Fibroblast of villous mesenchyme (primary cell): ENCODE data around the gene MYBPC1. TPM values are rescaled to one million over a fixed set of nuclear protein-coding genes. Genes with fewer than 3 reads are reported as not detected.
"Not testable (repeated sequence)": the region's sequence is repeated elsewhere in the genome, so short reads cannot be mapped to it uniquely, and the experiment has no call there.

Experiments
- DNase-seq: peaks from one replicate; pipeline ENCODE4 v3.0.0-alpha.2; 2010; ENCODE audit warnings: low read depth
- H3K4me3 ChIP-seq: 2 replicates; pipeline ENCODE4 v1.5.1; 2011; ENCODE audit warnings: low read depth, mild to moderate bottlenecking, low read length
- total RNA-seq: library from RNA; depleted of rRNA; stranded (reverse); fragments of >200 nt; gene quantifications from 2 replicates; pipeline ENCODE4 v1.2.3, GENCODE V29; 2012
- TF ChIP-seq, protein P1 (sequence below): IDR thresholded peaks from 2 replicates; pipeline ENCODE4 v1.5.1; 2012; ENCODE audit warnings: low read depth, mild to moderate bottlenecking, low read length; ENCODE audit not compliant: insufficient read depth

Gene MYBPC1
- total RNA-seq, 1 donor, result not detected

DNA sequence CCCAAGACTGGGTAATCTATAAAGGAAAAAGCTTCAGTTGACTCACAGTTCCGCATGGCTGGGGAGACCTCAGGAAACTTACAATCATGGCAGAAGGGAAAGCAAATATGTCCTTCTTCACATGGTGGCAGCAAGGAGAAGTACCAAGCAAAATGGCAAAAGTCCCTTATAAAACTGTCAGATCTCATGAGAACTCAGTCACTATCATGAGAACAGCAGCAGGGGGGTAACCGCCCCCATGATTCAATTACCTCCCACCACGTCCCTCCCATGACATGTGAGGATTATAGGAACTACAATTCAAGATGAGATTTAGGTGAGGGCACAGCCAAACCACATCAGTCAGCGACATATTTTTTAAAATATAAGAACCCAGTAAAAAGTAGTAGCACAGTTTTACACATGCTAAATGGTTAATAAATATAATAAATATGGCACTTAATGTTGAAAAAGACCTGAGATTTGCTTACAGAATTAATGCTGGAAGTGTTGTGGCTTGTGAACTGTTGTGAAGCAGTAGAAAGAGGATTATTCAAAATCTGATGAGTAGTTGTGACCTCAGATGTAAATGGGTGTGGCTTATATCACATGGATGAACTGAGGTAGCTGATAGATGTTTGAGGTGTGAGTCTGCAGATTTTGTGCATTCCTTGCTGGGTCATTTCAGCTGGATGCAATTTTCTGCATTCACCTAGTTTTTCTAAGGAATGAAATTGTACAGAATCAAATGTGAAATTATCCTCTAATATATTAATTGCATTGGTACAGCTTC is 55.8 kb downstream of the MYBPC1 start:
- H3K4me3 ChIP-seq, result no peak overlapping the region
- no peak for DNase-seq
- TF ChIP-seq, protein P1, sequence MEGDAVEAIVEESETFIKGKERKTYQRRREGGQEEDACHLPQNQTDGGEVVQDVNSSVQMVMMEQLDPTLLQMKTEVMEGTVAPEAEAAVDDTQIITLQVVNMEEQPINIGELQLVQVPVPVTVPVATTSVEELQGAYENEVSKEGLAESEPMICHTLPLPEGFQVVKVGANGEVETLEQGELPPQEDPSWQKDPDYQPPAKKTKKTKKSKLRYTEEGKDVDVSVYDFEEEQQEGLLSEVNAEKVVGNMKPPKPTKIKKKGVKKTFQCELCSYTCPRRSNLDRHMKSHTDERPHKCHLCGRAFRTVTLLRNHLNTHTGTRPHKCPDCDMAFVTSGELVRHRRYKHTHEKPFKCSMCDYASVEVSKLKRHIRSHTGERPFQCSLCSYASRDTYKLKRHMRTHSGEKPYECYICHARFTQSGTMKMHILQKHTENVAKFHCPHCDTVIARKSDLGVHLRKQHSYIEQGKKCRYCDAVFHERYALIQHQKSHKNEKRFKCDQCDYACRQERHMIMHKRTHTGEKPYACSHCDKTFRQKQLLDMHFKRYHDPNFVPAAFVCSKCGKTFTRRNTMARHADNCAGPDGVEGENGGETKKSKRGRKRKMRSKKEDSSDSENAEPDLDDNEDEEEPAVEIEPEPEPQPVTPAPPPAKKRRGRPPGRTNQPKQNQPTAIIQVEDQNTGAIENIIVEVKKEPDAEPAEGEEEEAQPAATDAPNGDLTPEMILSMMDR, result no peak

DNA sequence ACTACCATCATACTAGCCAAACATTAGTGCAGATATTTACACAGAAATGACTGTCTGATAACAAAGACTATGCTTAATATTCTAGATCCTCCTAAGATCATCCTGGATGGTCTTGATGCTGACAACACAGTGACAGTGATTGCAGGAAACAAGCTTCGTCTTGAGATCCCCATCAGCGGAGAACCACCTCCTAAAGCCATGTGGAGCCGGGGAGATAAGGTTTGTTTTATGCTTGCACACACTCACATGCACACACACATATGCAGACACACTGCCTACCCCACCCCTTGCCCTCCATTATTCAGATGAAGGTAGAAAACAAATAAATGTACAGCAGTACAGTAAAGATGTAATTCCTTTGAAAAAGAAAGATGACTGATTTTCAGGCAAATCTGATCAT is 58.3 kb downstream of the MYBPC1 start:
- H3K4me3 ChIP-seq, result no peak overlapping the region
- TF ChIP-seq, protein P1, result no peak
- no peak for DNase-seq

DNA sequence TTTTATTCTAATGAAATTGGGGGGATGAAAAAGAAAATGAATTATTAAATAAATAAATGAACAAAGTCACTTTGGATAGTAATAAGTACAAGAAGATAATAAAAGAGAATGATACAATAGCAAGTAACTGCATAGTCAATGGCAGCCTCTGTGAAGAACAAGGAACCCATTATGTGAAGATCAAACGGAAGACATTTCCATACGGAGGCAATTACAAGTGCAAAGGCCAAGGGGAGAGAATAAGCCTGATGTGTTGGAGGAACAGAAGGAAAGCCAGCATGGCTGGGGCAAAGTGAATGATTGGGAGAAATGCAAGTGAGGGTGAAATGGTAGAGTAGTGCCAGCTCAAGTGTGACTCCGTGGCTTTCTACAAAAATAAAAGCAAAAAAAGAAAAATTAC is 58.7 kb downstream of the MYBPC1 start:
- no peak overlapping the region for H3K4me3 ChIP-seq
- no peak for DNase-seq
- TF ChIP-seq, protein P1, result no peak

DNA sequence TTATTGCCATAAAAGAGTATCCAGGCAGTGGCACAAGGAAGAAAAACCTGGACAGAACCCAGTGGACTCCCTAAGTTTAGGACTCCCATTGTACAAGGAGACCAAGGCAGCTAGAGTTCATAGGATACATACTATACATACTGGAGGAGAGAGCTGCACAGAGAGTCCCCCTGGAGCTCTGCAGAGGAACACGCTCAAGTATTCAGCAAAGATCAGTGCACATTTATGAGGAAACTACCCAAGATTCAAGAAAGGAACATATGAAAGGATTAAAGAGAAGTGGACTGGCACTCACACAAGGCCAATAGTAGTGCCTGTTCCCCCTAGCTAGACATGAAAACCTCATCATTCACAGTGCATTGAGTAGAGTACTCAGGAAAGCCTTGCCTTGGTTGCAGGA is 59.7 kb downstream of the MYBPC1 start:
- DNase-seq, result no peak
- H3K4me3 ChIP-seq, result no peak overlapping the region
- TF ChIP-seq, protein P1, result no peak

DNA sequence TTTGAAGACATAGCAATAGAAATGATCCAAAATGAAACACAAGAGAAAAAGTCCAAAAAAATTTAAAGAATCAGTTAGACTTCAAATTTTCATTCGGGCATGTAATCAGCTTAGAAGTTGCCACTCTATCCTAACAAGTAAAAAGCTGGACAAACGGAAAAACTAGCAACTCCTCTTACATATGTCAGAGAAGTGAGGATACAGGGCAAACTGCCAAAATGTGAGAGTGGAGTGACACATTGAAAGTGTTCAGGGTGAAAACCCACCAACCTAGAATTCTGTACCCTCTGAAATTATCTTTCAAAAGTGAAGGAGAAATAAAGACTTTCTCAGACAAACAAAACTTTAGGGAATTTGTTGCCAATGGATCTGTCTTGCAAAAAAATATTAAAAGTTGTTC is 60.6 kb downstream of the MYBPC1 start:
- H3K4me3 ChIP-seq, result no peak overlapping the region
- DNase-seq, result no peak
- TF ChIP-seq, protein P1, result no peak

DNA sequence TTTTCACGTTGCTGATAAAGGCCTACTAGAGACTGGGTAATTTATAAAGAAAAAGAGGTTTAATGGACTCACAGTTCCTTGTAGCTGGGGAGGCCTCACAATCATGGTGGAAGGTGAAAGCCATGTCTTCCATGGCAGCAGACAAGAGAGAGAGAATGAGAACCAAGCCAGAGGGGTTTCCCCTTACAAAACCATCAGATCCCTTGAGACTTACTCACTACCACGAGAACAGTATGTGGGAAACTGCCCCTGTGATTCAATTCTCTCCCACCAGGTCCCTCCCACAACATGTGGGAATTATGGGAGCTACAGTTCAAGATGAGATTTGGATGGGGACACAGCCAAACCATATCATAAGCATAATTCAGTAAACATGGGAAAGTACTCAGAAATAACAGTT is 65.9 kb downstream of the MYBPC1 start:
- not testable (repeated sequence) for H3K4me3 ChIP-seq, DNase-seq

DNA sequence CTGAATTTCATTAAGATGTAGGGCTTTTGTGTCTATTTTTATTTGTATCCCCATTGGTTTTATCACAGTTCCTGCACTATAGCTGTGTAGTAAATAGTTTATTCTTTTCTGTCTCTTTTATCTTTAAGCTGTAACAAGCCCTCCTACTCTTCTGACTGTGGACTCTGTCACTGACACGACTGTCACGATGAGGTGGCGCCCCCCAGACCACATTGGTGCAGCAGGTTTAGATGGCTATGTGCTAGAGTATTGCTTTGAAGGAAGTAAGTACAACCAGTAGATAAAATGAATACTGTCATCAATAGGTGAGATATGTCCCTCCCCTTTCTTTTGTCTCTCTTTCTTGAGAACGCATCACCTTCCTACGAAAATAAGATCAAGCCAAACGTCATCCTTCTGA is 68.5 kb downstream of the MYBPC1 start:
- no peak overlapping the region for H3K4me3 ChIP-seq
- no peak for DNase-seq
- TF ChIP-seq, protein P1, result no peak
